GM12875 (cell line): Measurements from ENCODE around the gene ZCCHC24.

Experiments used
- H3K4me3 ChIP-seq: one replicate; pipeline ENCODE4 v1.5.1; 2011; ENCODE audit warnings: low read depth, low read length, control low read depth
- CTCF ChIP-seq: IDR thresholded peaks from 2 replicates; pipeline ENCODE4 v1.5.1; 2011; ENCODE audit warnings: low read depth, mild to moderate bottlenecking, control low read depth, inconsistent platforms, low read length, moderate library complexity, borderline replicate concordance; ENCODE audit not compliant: insufficient read depth

ZCCHC24 gene

DNA sequence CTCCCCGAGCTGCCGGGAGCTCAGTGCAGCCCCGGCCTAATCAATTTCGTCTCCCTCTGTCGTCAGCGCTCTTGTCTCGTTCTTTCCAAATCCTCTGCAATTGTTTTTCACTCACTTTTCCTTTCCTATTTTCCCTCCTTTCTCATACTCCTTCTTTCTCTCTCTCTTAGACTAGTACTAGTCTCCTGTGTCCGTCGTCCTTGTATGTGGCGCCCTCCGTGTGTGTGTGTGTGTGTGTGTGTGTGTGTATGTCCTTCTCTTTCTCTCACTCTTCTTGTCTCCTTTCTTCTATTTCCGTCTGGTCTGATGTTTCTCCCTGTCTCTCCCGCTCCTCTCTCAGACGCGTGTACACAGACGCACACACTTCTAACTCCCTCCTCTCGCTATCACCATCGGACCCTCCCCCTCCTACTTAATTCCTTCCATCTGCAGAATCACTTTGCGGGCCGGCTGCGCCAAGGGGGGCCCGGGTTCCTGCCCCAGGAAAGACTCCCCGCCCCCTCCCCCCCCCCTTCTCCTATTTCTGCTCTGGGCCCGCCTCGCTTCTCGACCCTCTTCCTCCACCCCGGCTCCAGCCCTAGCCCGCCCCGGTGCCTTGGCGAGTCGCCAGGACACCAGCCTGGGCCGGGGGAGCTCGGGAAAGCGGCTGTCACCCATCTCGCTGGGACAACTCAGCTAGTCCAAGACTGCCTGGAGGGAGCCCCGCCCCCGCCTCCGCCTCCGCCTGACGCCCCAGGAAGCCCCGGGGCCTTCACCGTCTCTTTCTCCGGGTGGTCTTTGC is 743 bp upstream of the ZCCHC24 start:
- TF ChIP-seq CTCF = no peak
- peak overlapping the region; percentile 32 for H3K4me3 ChIP-seq

GRCh38 chr10:79444199-79445119 is 965 bp downstream of the ZCCHC24 start:
- TF ChIP-seq CTCF = no peak
- peak overlapping the region; percentile 54 for H3K4me3 ChIP-seq

- TF ChIP-seq CTCF = no peak
- no peak overlapping the region for H3K4me3 ChIP-seq
These were observed 1.9 kb downstream of the ZCCHC24 start for GRCh38 chr10:79443338-79444198.

DNA sequence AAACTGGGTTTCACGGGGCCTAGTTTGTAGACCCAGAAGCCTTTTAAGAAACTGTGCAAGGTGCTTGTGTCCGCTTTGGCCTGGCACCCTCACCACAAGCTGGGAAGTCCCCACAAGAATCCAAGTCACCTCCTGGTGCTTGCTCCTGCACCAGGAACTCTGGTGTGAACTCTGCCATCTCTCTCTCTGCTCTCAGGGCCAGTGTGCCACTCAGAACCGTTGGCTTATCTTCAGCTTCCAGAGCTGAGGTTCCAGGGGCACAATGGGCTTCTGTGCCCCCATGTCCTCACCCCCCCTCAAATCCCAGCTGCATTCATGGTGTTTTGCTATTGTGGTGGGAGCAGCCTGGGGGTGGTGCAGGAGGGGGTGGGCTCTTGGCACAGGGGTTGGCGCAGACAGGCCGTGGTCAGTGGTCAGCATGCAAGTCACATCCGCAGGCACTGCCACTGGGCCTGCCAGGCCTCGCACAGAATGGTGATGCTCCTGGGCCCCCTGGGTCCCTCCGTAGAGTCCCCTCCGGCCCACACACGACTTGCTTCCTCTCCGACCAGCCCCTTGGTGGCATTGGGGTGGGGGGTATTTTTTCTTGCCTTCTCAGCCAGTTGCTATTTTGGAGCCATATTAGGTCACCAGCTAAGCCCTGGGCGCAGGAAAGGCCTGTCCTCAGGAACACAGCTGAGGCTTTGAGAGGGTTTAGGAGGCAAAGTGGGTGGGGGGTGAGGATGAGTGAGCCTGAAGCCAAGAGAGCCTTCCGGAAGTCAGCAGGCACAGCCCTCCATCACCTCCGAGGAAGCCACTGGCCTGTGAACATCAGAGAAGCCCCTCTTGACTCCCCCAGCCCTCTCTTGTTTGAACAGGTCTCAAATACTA is 3.0 kb downstream of the ZCCHC24 start:
- H3K4me3 ChIP-seq = no peak overlapping the region
- TF ChIP-seq CTCF = no peak

- H3K4me3 ChIP-seq = no peak overlapping the region
- TF ChIP-seq CTCF = no peak
These were observed 4.0 kb downstream of the ZCCHC24 start for GRCh38 chr10:79441433-79441832.

- no peak for TF ChIP-seq CTCF
- H3K4me3 ChIP-seq = no peak overlapping the region
These were observed 5.1 kb downstream of the ZCCHC24 start for GRCh38 chr10:79440281-79440680.
